Cardiac muscle cell (in vitro differentiated cells and primary cell): Measurements from ENCODE around the gene ADAM8. TPM values are rescaled to one million over a fixed set of nuclear protein-coding genes. Genes with fewer than 3 reads are reported as not detected.

Experiments
- DNase-seq, 2 donors: peaks; one replicate each; pipeline versions ENCODE4 v3.0.0 to v3.0.0-alpha.2; 2010 to 2017; ENCODE audit warnings: low read depth in 1 of 2, low spot score in 1 of 2
- H3K27ac ChIP-seq: fragments of 200-600 bp; sonication (generic); 2 replicates; pipeline ENCODE4 v1.5.1; 2016
- H3K27me3 ChIP-seq: fragments of 200-600 bp; sonication (generic); 2 replicates; pipeline ENCODE4 v1.6.0; 2016; ENCODE audit warnings: control low read depth
- H3K36me3 ChIP-seq: fragments of 200-600 bp; sonication (generic); 2 replicates; pipeline ENCODE4 v1.5.1; 2016; ENCODE audit warnings: control low read depth
- H3K4me1 ChIP-seq: fragments of 200-600 bp; sonication (generic); 2 replicates; pipeline ENCODE4 v1.8.1; 2017; ENCODE audit warnings: low read depth, mild to moderate bottlenecking, mixed run types
- H3K4me3 ChIP-seq: fragments of 200-600 bp; sonication (generic); 2 replicates; pipeline ENCODE4 v1.5.1; 2016; ENCODE audit warnings: mild to moderate bottlenecking
- H3K9me3 ChIP-seq: fragments of 200-600 bp; sonication (generic); 2 replicates; pipeline ENCODE4 v1.5.1; 2017; ENCODE audit warnings: low read depth, mild to moderate bottlenecking, control low read depth
- CTCF ChIP-seq: IDR thresholded peaks from 2 replicates; pipeline ENCODE4 v1.5.1; 2012; ENCODE audit warnings: low read depth, mild to moderate bottlenecking, low read length
- polyA plus RNA-seq: library from polyadenylated mRNA; unstranded; fragments of >200 nt; fragmentation: Nextera tagmentation; extraction: Ambion mirVana; gene quantifications from 2 replicates; pipeline ENCODE4 v1.2.1, GENCODE V29; 2016
- total RNA-seq: library from RNA; depleted of rRNA; stranded (reverse); fragments of >200 nt; gene quantifications from 2 replicates; pipeline ENCODE4 v1.2.3, GENCODE V29; 2016

ADAM8 gene
- total and polyA plus RNA-seq, 2 experiments from 2014 or later: 2.3 to 6.9 TPM

GRCh38 chr10:133217800-133218589 lies 58.7 kb downstream of the ADAM8 start:
- Histone ChIP-seq H3K27ac (no peak overlapping the region), H3K36me3 (no peaks in the 10 kb centered on the region), H3K4me3 (no peak overlapping the region), H3K9me3 (no peaks in the 10 kb centered on the region), H3K27me3 (peaks cover 17% of the 10 kb centered on the region), H3K4me1 (no peaks in the 10 kb centered on the region)
- DNase-seq: no peak
- TF ChIP-seq CTCF: no peak

- H3K4me3 ChIP-seq: no peak overlapping the region
- H3K4me1 ChIP-seq: no peaks in the 10 kb centered on the region
- no peaks in the 10 kb centered on the region for H3K36me3 ChIP-seq
- H3K27me3 ChIP-seq: peaks cover 17% of the 10 kb centered on the region
- H3K27ac ChIP-seq: no peak overlapping the region
- no peak for DNase-seq
- no peak for TF ChIP-seq CTCF
- no peaks in the 10 kb centered on the region for H3K9me3 ChIP-seq
These were observed 59.9 kb downstream of the ADAM8 start for GRCh38 chr10:133216776-133217175.

GRCh38 chr10:133215586-133215985 lies 61.1 kb downstream of the ADAM8 start:
- peaks cover 10% of the 10 kb centered on the region for H3K27me3 ChIP-seq
- no peaks in the 10 kb centered on the region for H3K4me1 ChIP-seq
- H3K4me3 ChIP-seq: no peak overlapping the region
- H3K36me3 ChIP-seq: no peaks in the 10 kb centered on the region
- DNase-seq: no peak
- no peaks in the 10 kb centered on the region for H3K9me3 ChIP-seq
- TF ChIP-seq CTCF: no peak
- H3K27ac ChIP-seq: no peak overlapping the region

DNA sequence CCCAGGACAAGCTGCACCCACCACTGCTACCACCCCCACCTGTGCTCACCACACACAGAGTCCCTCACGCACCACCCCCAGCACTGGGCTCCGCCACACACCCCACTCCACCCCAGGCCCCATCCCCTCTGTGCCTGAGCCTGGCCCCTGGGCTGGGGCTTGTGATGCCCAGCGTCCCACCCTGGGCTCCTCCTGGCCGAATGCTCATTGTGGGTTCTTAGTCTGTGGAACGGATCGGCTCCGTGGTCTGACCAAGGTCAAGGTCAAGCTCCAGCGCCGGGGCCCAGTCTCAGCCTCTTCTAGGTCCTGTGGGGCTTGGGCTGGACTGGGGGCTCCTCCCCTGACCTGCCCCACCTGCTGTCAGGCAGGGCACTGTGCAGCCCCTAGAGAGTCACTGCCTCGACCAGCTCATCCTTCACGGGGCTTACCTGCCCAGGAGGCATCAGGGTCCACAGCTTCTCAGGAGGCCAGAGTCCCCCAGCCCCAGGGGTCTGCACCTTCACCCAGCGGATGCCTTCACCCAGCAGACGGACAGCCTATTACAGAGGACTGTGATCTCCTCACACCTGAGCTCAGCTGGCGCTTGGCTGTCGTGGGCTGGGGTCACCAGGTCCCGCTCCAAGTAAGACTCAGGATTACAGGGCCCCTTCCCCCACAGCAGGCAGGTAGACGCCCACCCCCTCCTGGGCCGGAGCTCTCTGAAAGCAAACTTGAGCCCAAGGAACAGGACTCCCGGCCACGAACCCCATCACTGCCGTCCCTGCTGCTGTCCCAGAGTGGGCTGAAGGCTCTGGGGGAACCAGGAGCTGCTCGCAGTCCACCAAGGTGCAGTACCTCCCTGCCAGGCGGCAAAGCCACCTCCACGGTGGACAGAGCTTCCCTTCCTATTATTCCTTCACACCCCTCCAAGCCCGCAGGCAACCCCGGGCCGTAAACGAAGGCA lies 61.9 kb downstream of the ADAM8 start:
- H3K4me1 ChIP-seq: no peaks in the 10 kb centered on the region
- no peak for TF ChIP-seq CTCF
- no peaks in the 10 kb centered on the region for H3K9me3 ChIP-seq
- no peak overlapping the region for H3K4me3 ChIP-seq
- no peak overlapping the region for H3K27ac ChIP-seq
- no peak for DNase-seq
- no peaks in the 10 kb centered on the region for H3K36me3 ChIP-seq
- peaks cover 8% of the 10 kb centered on the region for H3K27me3 ChIP-seq

GRCh38 chr10:133213641-133214467 lies 62.8 kb downstream of the ADAM8 start:
- H3K4me3 ChIP-seq: no peak overlapping the region
- no peaks in the 10 kb centered on the region for H3K4me1 ChIP-seq
- no peak overlapping the region for H3K27ac ChIP-seq
- H3K36me3 ChIP-seq: no peaks in the 10 kb centered on the region
- TF ChIP-seq CTCF: no peak
- H3K27me3 ChIP-seq: no peaks in the 10 kb centered on the region
- no peaks in the 10 kb centered on the region for H3K9me3 ChIP-seq
- no peak for DNase-seq
